HG02970 (cell line): ENCODE data around the gene RHBDL1.
A peak's percentile ranks its signal among the peaks of the same experiment; 100 is the strongest.

Experiments used
- ATAC-seq: cut with Tn5 transposase; IDR thresholded peaks from one replicate; pipeline ENCODE4 v1.9.1; 2021; ENCODE audit warnings: mild to moderate bottlenecking, moderate library complexity, moderate number of reproducible peaks; ENCODE audit not compliant: unreplicated experiment, low FRiP score

RHBDL1 gene

DNA sequence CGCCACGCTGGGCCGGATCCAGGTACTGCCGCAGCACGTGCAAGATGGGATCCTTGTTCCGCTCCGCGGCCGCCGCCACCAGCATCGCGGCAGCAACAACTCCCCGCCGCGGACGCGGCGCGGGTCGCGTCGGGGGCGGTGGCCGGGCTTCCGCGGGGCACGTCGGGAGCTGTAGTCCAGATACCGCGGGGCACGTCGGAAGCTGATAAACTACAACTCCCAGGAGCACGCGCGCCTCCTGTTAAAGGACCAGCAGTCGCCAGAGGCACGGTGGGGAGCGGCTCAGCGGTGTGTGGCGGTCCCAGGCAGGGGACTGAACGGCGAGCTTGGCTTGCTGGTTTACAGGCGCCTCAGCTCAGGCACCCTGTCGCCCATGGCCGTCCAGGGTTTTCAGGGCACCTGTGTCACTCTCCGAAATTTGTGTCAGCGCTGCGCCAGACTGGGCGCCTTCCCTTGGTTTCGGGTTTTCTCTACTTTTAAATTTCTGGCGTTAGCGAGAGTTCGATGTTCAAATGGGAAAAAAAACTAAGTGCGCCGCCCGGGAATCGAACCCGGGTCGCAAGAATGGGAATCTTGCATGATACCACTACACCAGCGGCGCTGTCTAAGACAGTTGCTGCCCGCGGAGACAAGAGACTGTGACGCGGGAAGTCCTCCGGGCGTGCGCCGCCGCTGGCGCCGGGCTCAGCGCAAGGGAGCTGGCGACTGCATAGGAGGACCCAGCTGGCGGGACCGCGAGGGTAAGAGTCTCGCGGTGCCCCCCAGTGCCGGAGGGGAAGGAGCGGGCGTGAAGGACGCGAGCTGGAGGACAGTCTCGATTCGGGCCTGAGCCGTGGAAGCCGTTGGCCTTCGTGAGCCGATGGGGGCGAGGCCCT, 39.0 kb upstream of the RHBDL1 start, which contains the start of gene METTL26:
Gene METTL26 (minus strand): TSS at position 100 of the 875 bp plus-strand sequence. CDS start 15 bp downstream, at position 85.
- ATAC-seq: peak; percentile 64

- ATAC-seq: no peak
Measured at GRCh38 chr16:637081-638018, 38.1 kb upstream of the RHBDL1 start.

DNA sequence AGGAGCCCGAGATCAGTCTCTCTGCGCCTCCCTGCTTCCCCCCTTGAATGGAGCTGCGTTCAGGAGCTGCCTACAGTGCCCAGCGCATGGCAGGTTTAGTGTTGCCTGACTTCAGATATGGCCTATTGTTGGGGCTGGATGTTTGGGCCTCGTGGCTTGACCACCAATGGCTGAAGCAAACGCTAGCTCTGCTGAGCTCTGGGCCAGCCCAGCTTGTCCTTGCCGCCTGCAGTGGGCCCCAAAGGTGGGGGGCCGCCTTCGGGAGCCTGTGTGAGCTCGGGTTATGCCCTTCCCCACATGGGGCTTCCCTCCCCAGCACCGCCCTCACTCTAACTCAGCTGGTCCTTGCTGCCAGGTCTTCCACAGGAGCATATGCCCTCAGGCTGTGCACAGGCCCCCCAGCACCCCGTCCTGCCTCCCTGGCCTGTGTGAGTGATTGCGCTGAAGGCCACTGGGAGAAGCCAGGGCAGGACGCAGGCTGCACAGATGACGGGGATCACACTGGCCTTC, 37.4 kb upstream of the RHBDL1 start:
- no peak for ATAC-seq

DNA sequence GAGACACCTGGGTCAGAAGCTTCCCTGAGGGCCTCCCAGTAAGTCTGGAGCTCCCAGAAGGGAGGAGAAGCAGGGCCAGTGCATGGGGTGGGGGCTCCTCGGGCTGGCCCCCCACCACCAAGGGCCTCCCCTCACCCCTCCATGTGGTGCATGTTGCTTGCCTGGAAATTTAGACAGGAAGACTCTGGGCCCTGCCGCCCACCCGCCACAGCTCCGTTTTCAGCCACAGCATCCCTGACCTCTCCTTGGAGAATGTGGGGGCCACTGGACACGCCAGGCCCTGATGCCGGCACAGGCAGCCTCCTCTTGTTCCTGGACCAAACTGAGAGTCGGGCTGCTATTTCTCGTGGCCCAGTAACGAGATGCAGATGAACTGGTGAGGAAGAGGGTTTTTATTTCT, 36.6 kb upstream of the RHBDL1 start:
- ATAC-seq: no peak

DNA sequence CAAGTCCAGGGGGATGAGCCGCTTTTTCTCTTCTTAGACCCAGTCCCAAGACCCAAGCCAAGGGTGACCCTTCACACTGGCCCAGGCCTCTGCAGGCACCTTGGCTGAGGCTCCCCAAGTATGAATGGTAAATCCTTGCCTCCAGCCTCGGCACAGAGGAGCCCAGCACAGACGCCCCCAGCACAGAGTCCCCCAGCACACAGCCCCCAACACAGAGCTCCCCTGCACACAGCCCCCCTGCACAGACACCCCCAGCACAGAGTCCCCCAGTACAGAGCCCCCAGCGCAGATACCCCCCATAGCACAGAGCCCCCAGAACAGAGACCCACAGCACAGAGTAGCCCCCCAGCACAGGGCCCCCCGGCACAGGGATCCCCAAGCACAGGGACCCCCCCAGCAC, 34.9 kb upstream of the RHBDL1 start:
- no peak for ATAC-seq

- ATAC-seq: peak; percentile 48
Measured at GRCh38 chr16:641326-642188, 33.9 kb upstream of the RHBDL1 start, which contains the start of gene MCRIP2. Gene MCRIP2, plus strand, starts transcription at chr16:641828. Its CDS starts 164 bp downstream, at chr16:641992.

GRCh38 chr16:642189-643049, 33.1 kb upstream of the RHBDL1 start:
- ATAC-seq: peak; percentile 38

DNA sequence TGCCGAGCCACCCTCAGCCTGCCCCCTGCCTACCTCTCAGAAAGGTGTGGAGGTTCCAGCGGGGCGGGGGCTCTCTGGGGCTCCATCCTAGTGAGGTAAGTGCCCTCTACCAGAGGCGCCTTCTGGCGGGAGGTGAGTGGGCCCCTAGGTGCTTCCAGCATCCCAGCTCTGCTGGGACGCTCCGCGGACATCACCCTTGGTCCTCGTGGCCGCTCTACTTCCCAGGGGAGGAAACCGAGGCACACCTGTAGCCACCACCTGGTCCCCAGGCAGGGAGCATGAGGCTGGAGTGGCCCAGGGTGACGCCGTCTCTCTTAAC, 32.5 kb upstream of the RHBDL1 start:
- no peak for ATAC-seq

GRCh38 chr16:644556-644955, 30.9 kb upstream of the RHBDL1 start:
- no peak for ATAC-seq

GRCh38 chr16:645852-646678, 29.4 kb upstream of the RHBDL1 start:
- no peak for ATAC-seq

- no peak for ATAC-seq
Measured at GRCh38 chr16:646679-647172, 28.7 kb upstream of the RHBDL1 start.

DNA sequence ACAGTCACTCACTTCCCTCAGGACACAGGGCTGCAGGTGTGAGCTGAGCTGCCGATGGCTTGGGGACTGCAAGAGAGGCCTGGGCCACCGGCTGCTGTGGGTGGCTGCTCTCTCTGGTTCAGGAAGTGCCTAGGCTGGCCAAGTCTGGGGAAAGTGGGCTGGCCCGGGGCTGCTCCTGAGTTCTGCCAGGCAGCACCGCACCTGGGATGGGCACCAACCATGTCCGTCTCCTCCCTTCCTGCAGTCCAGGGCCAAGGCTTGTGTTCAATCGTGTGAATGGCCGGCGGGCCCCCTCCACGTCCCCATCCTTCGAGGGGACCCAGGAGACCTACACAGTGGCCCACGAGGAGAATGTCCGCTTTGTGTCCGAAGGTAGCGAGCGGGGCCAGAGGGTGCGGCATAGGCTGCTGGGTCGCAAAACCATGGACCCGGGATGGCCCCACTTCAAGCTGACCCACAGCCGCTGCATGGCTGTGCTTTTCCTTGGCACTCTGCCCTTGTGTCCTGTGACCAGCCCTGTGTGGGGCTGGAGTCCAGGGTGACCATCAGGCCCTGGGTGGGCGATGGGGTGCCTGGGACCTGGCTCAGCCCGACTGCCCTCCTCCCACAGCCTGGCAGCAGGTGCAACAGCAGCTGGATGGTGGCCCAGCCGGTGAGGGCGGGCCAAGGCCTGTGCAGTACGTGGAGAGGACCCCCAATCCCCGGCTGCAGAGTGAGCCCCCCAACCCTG, 28.1 kb upstream of the RHBDL1 start:
- ATAC-seq: no peak

GRCh38 chr16:648071-648780, 27.2 kb upstream of the RHBDL1 start:
- ATAC-seq: no peak

- peak; percentile 73 for ATAC-seq
Measured at GRCh38 chr16:648781-649589, 26.5 kb upstream of the RHBDL1 start, which contains the start of gene WDR90. Gene WDR90, plus strand, starts transcription at chr16:649365. Its CDS starts 52 bp downstream, at chr16:649417.

DNA sequence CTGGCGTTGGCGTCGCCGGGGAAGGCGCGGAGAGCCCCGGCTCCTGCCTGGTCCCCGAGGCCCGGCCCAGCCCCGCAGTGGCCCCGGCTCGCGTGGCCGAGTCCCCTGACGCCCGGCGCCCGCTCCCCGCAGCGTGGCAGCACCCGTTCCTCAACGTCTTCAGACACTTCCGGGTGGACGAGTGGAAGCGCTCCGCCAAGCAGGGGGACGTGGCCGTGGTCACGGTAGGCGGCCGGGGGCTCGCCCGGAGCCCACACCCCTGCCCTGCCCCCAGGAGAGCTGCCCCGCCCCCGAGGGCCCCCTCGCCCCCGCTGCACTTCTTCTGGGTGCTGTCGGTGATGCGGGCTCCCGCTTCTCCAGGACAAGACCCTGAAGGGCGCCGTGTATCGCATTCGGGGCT, 25.8 kb upstream of the RHBDL1 start:
- ATAC-seq: peak; percentile 6

- no peak for ATAC-seq
Measured at GRCh38 chr16:651844-652243, 23.6 kb upstream of the RHBDL1 start.
